Measurements from ENCODE around the gene LARGE2. TPM values are rescaled to one million over a fixed set of nuclear protein-coding genes. Genes with fewer than 3 reads are reported as not detected.
A peak's percentile ranks its signal among the peaks of the same experiment; 100 is the strongest.

Gene LARGE2
- total RNA-seq, 5 donors from 2014 or later (not counting 1 experiment from before 2014, with no cell fraction given) = 2.5 to 9.6 (median 5.1) TPM

- ATAC-seq (replicated peaks in 1 of 4) (peak; percentile 77 to 87 (median 86)), DNase-seq (peak in 24 of 35 experiments; percentile 16 to 61 (median 34))
- 32% methylated on average over 11 of the region's 14 CpGs for WGBS (ENCODE audit: insufficient coverage)
- CTCF ChIA-PET = interaction anchor here (0.8 to 1.3 kb wide), 5 partner anchors 12 to 87 kb away, joined by 3 to 6 read pairs (median 3); partner anchors contain the start of gene PEX16 (in 1 of the 2)
- Mint-ChIP-seq H3K4me3 (peak overlapping the region; percentile 26 to 87 (median 61)), H3K4me1 (peaks cover 35 to 53% (median 37%) of the 10 kb centered on the region in 3 donors), H3K9me3 (no peaks in the 10 kb centered on the region), H3K36me3 (peaks cover 9% of the 10 kb centered on the region), H3K27me3 (no peaks in the 10 kb centered on the region), H3K27ac (peak overlapping the region; percentile 94)
- POLR2A ChIA-PET = interaction anchor here in 1 of 2 donors (0.6 to 0.7 kb wide), 2 partner anchors 12 to 74 kb away, joined by 3 read pairs; no protein-coding TSS in a partner anchor
- no peaks in the 10 kb centered on the region for H3K27me3 ChIP-seq (replicated peaks in 1 of 2; ENCODE audit: control insufficient read depth in 2 of 2, extremely low read depth in 1 of 2, insufficient read depth in 2 of 2, low read length in 1 of 2)
- H3K4me1 ChIP-seq (ENCODE audit: control insufficient read depth in 1 of 2, extremely low read depth in 1 of 2, insufficient read depth in 2 of 2, low read length in 2 of 2) = peaks cover 0 to 56% of the 10 kb centered on the region in 2 experiments
- H3K4me3 ChIP-seq (ENCODE audit: control insufficient read depth in 1 of 2, extremely low read depth in 1 of 2, low read length in 1 of 2) = peak overlapping the region in 1 of 2 donors; percentile 23
- peak overlapping the region; percentile 70 for H3K27ac ChIP-seq (ENCODE audit: low read length)
- no peaks in the 10 kb centered on the region for H3K9me3 ChIP-seq
- H3K36me3 ChIP-seq (ENCODE audit: control insufficient read depth in 2 of 2, extremely low read depth in 1 of 2, insufficient read depth in 1 of 2, low read length in 1 of 2) = peaks cover 11 to 37% of the 10 kb centered on the region in 2 donors
Measured at GRCh38 chr11:45930031-45930794, 7.8 kb downstream of the LARGE2 start.

GRCh38 chr11:45930951-45931570, 8.6 kb downstream of the LARGE2 start:
- peaks cover 35 to 53% (median 37%) of the 10 kb centered on the region in 3 donors for H3K4me1 Mint-ChIP-seq
- ChIA-PET CTCF (interaction anchor here (0.8 to 1.3 kb wide), 3 partner anchors 13 to 88 kb away, joined by 3 to 6 read pairs (median 4); partner anchors contain the start of gene PEX16 (in 1 of the 2)), POLR2A (interaction anchor here in 1 of 2 donors (0.6 kb wide), 1 partner anchor 13 kb away, joined by 3 read pairs; no protein-coding TSS in a partner anchor)
- H3K27me3 ChIP-seq (replicated peaks in 1 of 2; ENCODE audit: control insufficient read depth in 2 of 2, extremely low read depth in 1 of 2, insufficient read depth in 2 of 2, low read length in 1 of 2) = no peaks in the 10 kb centered on the region
- WGBS (ENCODE audit: insufficient coverage) = 94% methylated on average over 5 of the region's 8 CpGs
- no peak overlapping the region for H3K4me3 ChIP-seq (ENCODE audit: control insufficient read depth in 1 of 2, extremely low read depth in 1 of 2, low read length in 1 of 2)
- no peaks in the 10 kb centered on the region for H3K27me3 Mint-ChIP-seq
- ATAC-seq (replicated peaks in 1 of 4) = no peak
- H3K27ac Mint-ChIP-seq = peak overlapping the region; percentile 94
- peaks cover 11 to 46% of the 10 kb centered on the region in 2 donors for H3K36me3 ChIP-seq (ENCODE audit: control insufficient read depth in 2 of 2, extremely low read depth in 1 of 2, insufficient read depth in 1 of 2, low read length in 1 of 2)
- H3K4me1 ChIP-seq (ENCODE audit: control insufficient read depth in 1 of 2, extremely low read depth in 1 of 2, insufficient read depth in 2 of 2, low read length in 2 of 2) = peaks cover 0 to 56% of the 10 kb centered on the region in 2 experiments
- peak overlapping the region in 2 of 3 donors; percentile 67 to 87 for H3K4me3 Mint-ChIP-seq
- H3K27ac ChIP-seq (ENCODE audit: low read length) = peak overlapping the region; percentile 70
- no peaks in the 10 kb centered on the region for H3K9me3 ChIP-seq
- H3K9me3 Mint-ChIP-seq = no peaks in the 10 kb centered on the region
- peaks cover 9% of the 10 kb centered on the region for H3K36me3 Mint-ChIP-seq
- no peak for DNase-seq

- H3K27ac ChIP-seq (ENCODE audit: low read length) = peak overlapping the region; percentile 70
- Mint-ChIP-seq H3K4me3 (peak overlapping the region in 2 of 3 donors; percentile 67 to 87), H3K27me3 (no peaks in the 10 kb centered on the region), H3K9me3 (no peaks in the 10 kb centered on the region), H3K36me3 (peaks cover 11% of the 10 kb centered on the region), H3K27ac (peak overlapping the region; percentile 94), H3K4me1 (peaks cover 35 to 54% (median 37%) of the 10 kb centered on the region in 3 donors)
- DNase-seq (no peak), ATAC-seq (replicated peaks in 1 of 4) (no peak)
- POLR2A ChIA-PET = interaction anchor here in 1 of 2 donors (0.6 kb wide), 1 partner anchor 47 kb away, joined by 4 read pairs; no protein-coding TSS in a partner anchor
- H3K4me3 ChIP-seq (ENCODE audit: control insufficient read depth in 1 of 2, extremely low read depth in 1 of 2, low read length in 1 of 2) = no peak overlapping the region
- H3K9me3 ChIP-seq = no peaks in the 10 kb centered on the region
- peaks cover 0 to 54% of the 10 kb centered on the region in 2 experiments for H3K4me1 ChIP-seq (ENCODE audit: control insufficient read depth in 1 of 2, extremely low read depth in 1 of 2, insufficient read depth in 2 of 2, low read length in 2 of 2)
- peaks cover 11 to 51% of the 10 kb centered on the region in 2 donors for H3K36me3 ChIP-seq (ENCODE audit: control insufficient read depth in 2 of 2, extremely low read depth in 1 of 2, insufficient read depth in 1 of 2, low read length in 1 of 2)
- WGBS (ENCODE audit: insufficient coverage) = 100% methylated on average over 4 of the region's 10 CpGs
- CTCF ChIA-PET = no interaction called here
- no peaks in the 10 kb centered on the region for H3K27me3 ChIP-seq (replicated peaks in 1 of 2; ENCODE audit: control insufficient read depth in 2 of 2, extremely low read depth in 1 of 2, insufficient read depth in 2 of 2, low read length in 1 of 2)
Measured at GRCh38 chr11:45931739-45932138, 9.3 kb downstream of the LARGE2 start.

GRCh38 chr11:45932217-45932616, 9.8 kb downstream of the LARGE2 start:
- Histone ChIP-seq H3K4me3 (ENCODE audit: control insufficient read depth in 1 of 2, extremely low read depth in 1 of 2, low read length in 1 of 2) (no peak overlapping the region), H3K27me3 (replicated peaks in 1 of 2; ENCODE audit: control insufficient read depth in 2 of 2, extremely low read depth in 1 of 2, insufficient read depth in 2 of 2, low read length in 1 of 2) (no peaks in the 10 kb centered on the region), H3K9me3 (no peaks in the 10 kb centered on the region), H3K36me3 (ENCODE audit: control insufficient read depth in 2 of 2, extremely low read depth in 1 of 2, insufficient read depth in 1 of 2, low read length in 1 of 2) (peaks cover 11 to 56% of the 10 kb centered on the region in 2 donors), H3K4me1 (ENCODE audit: control insufficient read depth in 1 of 2, extremely low read depth in 1 of 2, insufficient read depth in 2 of 2, low read length in 2 of 2) (peaks cover 0 to 49% of the 10 kb centered on the region in 2 experiments), H3K27ac (ENCODE audit: low read length) (no peak overlapping the region)
- H3K36me3 Mint-ChIP-seq = peaks cover 15% of the 10 kb centered on the region
- POLR2A ChIA-PET = interaction anchor here (0.6 kb wide), 2 partner anchors 46 to 111 kb away, joined by 4 to 6 read pairs; no protein-coding TSS in a partner anchor
- CTCF ChIA-PET = no interaction called here
- ATAC-seq (replicated peaks in 1 of 4) (no peak), DNase-seq (no peak)
- peak overlapping the region in 1 of 3 donors; percentile 67 for H3K4me3 Mint-ChIP-seq
- 100% methylated on average over 1 of the region's 8 CpGs for WGBS (ENCODE audit: insufficient coverage)
- H3K4me1 Mint-ChIP-seq = peaks cover 34 to 51% (median 34%) of the 10 kb centered on the region in 3 donors
- H3K9me3 Mint-ChIP-seq = no peaks in the 10 kb centered on the region
- no peaks in the 10 kb centered on the region for H3K27me3 Mint-ChIP-seq
- H3K27ac Mint-ChIP-seq = peak overlapping the region; percentile 53 to 94

GRCh38 chr11:45933131-45933831, 10.8 kb downstream of the LARGE2 start:
- no peak overlapping the region for H3K27ac ChIP-seq (ENCODE audit: low read length)
- Mint-ChIP-seq H3K4me1 (peaks cover 28 to 41% (median 28%) of the 10 kb centered on the region in 3 donors), H3K4me3 (peak overlapping the region in 1 of 3 donors; percentile 67), H3K36me3 (peaks cover 18% of the 10 kb centered on the region), H3K27ac (no peak overlapping the region), H3K27me3 (no peaks in the 10 kb centered on the region), H3K9me3 (no peaks in the 10 kb centered on the region)
- H3K4me1 ChIP-seq (ENCODE audit: control insufficient read depth in 1 of 2, extremely low read depth in 1 of 2, insufficient read depth in 2 of 2, low read length in 2 of 2) = peaks cover 0 to 40% of the 10 kb centered on the region in 2 experiments
- 100% methylated on average over 6 of the region's 15 CpGs for WGBS (ENCODE audit: insufficient coverage)
- H3K9me3 ChIP-seq = no peaks in the 10 kb centered on the region
- H3K27me3 ChIP-seq (replicated peaks in 1 of 2; ENCODE audit: control insufficient read depth in 2 of 2, extremely low read depth in 1 of 2, insufficient read depth in 2 of 2, low read length in 1 of 2) = no peaks in the 10 kb centered on the region
- ChIA-PET POLR2A (no interaction called here), CTCF (no interaction called here)
- H3K36me3 ChIP-seq (ENCODE audit: control insufficient read depth in 2 of 2, extremely low read depth in 1 of 2, insufficient read depth in 1 of 2, low read length in 1 of 2) = peaks cover 11 to 66% of the 10 kb centered on the region in 2 donors
- no peak overlapping the region for H3K4me3 ChIP-seq (ENCODE audit: control insufficient read depth in 1 of 2, extremely low read depth in 1 of 2, low read length in 1 of 2)
- no peak for ATAC-seq (replicated peaks in 1 of 4)
- DNase-seq = no peak
